Posterior vena cava (tissue), 2 donors: ENCODE data around the gene ATP12A. TPM values are rescaled to one million over a fixed set of nuclear protein-coding genes. Genes with fewer than 3 reads are reported as not detected.

Source experiments
- DNase-seq: peaks from one replicate; pipeline ENCODE4 v3.0.0-alpha.2; 2020; ENCODE audit warnings: low spot score
- intact Hi-C, 2 donors: fragments of 100-400 bp; cut with DNase I; formaldehyde crosslinking; loops; one replicate each; pipeline versions ENCODE4 v1.14.1 to v1.14.2; 2022 to 2023
- total RNA-seq, 2 donors: library from RNA; stranded (reverse); fragmentation: NEBNext Ultra II Directional; extraction: Animal tissue kit (Norgen Biotek cat#: 25700); gene quantifications; one replicate each; pipeline ENCODE4 v1.2.1, GENCODE V29; 2021
- donor health status: DM: yes; HTN: yes; CAD: no.
- donor health status: DM: yes; HTN: yes; CAD: no.

Gene ATP12A
- total RNA-seq, 2 donors from 2014 or later = not detected

DNA sequence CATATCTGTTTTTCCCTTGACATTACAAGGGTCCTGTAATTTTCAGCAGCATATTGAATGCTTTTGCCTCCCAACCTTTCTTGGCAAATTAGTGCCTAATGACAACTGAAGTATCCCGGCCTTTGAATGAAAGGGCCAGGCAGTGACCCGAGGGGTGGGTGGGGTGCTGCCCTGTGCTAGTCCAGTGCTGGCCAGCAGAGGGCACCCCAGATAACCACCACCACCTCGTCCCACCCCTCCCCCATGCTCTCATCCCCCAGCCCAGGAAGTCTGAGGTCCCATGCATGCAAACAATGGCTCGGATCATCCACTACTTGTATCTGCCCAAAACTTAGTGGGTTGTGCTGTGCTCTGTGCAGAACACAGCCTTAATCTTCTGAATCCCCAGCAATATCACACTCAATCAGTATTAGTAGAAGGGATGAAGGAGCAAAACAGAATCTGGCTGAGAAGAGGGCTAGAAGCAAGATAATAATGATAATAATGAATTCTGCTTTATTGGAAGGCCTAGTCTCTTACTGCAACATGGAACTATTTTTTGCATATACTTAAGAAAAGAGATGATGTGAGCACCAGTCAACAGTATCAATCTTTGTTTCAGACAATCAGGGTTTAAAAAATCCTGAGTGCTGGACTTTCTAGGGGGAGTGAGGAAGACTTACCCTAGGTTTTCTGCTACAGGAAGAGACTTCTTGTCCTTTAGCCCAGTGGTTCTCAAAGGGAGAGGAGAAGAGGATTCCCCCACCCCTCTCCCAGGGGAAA, 3.8 kb downstream of the ATP12A start:
- intact Hi-C loops = no loop called here
- no peak for DNase-seq

GRCh38 chr13:24684600-24684998, 4.4 kb downstream of the ATP12A start:
- no peak for DNase-seq
- intact Hi-C loops = no loop called here

GRCh38 chr13:24685314-24685713, 5.1 kb downstream of the ATP12A start:
- intact Hi-C loops = no loop called here

DNA sequence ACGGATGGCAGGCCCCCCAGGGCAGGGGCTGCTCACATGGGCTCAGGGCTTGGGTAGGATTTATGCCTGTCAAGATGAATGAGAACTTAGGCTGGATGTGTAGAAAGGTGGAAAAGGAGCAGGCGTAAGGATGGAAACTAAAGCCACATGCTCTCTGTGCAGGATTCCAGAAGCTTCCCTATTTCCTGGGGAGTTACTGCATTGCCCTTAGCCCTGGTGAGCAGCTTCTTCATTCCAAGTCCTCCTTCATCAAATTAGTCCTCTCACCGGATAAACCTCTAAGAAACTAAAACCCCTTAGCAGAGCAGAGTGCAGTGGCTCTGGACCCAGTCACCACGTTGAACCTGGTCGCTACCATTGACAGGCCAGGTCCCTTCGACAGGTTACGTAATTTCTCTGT, 7.4 kb downstream of the ATP12A start:
- no peak for DNase-seq
- intact Hi-C loops = no loop called here

More at GRCh38 chr13:24685314-24685713, 5.1 kb downstream of the ATP12A start:
- DNase-seq = no peak

- intact Hi-C loops = no loop called here
- DNase-seq = no peak
Observed at GRCh38 chr13:24688111-24688510, 7.9 kb downstream of the ATP12A start.

GRCh38 chr13:24688950-24689349, 8.7 kb downstream of the ATP12A start:
- intact Hi-C loops = no loop called here
- DNase-seq = no peak

- intact Hi-C loops = loop anchor here in 1 of 2 donors (5.0 kb wide), 1 partner anchor 1916 kb away; no protein-coding TSS in a partner anchor
- DNase-seq = peak; percentile 5
Observed at GRCh38 chr13:24691381-24691780, 11.2 kb downstream of the ATP12A start.

DNA sequence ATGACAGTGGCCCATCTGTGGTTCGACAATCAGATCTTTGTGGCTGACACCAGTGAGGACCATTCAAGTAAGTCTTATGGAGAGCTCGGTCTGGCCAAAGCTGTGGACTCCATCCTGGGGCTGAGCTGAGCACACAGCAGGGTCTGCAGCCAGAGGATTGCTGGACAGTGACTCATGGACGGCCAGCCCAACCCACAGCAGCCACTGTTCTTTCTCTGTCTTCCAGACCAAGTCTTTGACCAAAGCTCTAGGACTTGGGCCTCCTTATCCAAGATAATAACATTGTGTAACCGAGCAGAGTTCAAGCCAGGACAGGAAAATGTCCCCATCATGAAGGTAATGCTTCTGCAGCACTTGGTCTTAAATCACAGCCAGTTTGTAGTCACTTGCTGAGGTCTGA, 12.4 kb downstream of the ATP12A start:
- peak; percentile 85 for DNase-seq
- intact Hi-C loops = loop anchor here in 1 of 2 donors (5.0 kb wide), 1 partner anchor 1915 kb away; no protein-coding TSS in a partner anchor

DNA sequence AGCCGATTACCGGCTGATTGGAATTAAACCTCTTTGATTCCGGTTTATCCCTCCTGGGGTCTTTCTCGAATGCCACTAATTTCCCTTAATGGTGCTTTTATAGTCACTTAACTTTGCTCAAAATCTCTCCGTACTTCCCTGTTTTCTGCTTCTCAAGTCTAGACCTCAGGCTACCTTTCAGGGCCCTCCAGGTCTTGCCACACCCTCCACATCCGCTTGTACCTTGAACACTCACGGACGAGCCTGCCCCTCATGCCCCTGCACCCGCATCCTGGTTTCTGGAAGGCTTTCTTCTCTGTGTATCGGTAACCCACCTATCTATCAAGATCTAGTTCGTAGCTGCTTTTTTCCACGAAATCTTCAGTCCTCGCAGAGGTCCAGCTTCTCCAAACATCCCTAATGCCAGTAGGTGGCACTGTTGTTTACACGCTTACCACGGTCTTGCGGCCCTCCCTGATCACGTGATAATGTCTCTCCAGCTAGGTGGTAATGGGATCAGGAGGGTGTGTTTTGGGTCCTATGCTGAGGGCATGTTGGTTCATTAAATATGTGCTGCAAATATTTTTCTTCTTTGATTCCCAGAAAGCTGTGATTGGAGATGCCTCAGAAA, 13.8 kb downstream of the ATP12A start:
- intact Hi-C loops = loop anchor here in 1 of 2 donors (5.0 kb wide), 1 partner anchor 1913 kb away; no protein-coding TSS in a partner anchor
- DNase-seq = peak; percentile 6

DNA sequence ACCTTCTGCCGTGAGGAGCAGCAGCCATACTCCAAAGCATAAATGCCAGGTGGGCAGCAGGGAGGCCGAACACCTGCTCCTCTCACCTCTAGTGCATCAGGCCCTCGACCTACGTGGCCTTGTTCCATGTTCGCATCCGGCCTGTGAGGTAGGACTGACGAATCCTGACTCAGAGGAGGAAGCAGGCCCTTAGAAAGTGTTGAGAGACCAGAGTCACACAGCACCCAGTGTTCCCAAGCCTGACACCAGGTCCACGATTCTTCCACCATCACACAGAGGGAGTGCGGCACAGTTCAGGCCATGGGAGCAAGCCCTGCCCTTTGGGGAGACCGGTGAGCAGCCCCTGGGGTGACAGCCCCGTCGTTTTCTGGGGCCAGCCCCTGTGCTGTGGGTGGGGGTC, 14.7 kb downstream of the ATP12A start:
- intact Hi-C loops = loop anchor here in 1 of 2 donors (5.0 kb wide), 1 partner anchor 1912 kb away; no protein-coding TSS in a partner anchor
- no peak for DNase-seq

DNA sequence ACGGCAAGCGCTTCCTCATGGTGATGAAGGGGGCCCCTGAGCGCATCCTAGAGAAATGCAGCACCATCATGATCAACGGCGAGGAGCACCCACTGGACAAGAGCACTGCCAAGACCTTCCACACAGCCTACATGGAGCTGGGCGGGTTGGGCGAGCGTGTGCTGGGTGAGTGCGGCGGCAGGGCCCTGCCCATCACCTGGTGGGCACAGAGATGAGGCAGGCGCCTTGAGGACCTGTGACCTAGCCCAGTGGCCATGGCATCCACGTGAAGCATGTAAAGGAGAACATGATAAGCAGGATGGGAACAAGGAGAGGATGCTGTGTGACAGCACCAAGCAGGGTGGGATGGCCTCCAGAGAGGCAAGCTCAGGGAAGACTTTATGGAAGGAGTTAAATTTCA, 18.5 kb downstream of the ATP12A start:
- intact Hi-C loops = no loop called here
- DNase-seq = peak; percentile 30

- peak; percentile 51 for DNase-seq
- intact Hi-C loops = no loop called here
Observed at GRCh38 chr13:24699541-24699940, 19.3 kb downstream of the ATP12A start.

- DNase-seq = peak; percentile 62
- intact Hi-C loops = no loop called here
Observed at GRCh38 chr13:24700539-24700938, 20.3 kb downstream of the ATP12A start.

DNA sequence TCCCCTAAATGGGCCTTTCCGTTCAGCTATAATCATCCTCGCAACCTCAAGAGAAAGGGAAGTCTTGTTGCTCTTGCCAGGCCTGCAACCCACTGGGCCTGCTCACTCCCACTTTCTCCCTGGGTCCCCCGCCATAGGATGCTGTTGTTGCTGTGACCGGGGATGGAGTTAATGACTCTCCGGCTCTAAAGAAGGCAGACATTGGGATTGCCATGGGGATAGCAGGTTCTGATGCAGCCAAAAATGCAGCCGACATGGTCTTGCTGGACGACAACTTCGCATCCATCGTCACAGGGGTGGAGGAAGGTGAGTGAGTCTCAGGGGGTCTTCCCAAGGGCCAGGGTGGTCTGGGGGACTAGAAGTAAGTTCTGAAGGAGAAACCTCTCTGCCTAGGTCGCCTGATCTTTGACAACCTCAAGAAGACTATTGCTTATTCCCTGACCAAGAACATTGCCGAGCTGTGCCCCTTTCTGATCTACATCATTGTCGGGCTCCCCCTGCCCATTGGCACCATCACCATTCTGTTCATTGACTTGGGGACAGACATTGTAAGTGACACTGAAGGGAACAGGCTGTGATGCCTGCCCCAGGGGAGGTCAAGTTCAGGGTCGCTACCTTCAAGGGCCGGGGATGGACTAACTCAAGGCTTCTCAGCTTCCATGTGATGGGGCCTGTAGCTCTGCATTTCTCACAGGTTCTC, 26.8 kb downstream of the ATP12A start:
- DNase-seq = peak; percentile 52
- intact Hi-C loops = no loop called here

GRCh38 chr13:24709186-24709913, 29.1 kb downstream of the ATP12A start:
- intact Hi-C loops = no loop called here
- peak; percentile 61 for DNase-seq

DNA sequence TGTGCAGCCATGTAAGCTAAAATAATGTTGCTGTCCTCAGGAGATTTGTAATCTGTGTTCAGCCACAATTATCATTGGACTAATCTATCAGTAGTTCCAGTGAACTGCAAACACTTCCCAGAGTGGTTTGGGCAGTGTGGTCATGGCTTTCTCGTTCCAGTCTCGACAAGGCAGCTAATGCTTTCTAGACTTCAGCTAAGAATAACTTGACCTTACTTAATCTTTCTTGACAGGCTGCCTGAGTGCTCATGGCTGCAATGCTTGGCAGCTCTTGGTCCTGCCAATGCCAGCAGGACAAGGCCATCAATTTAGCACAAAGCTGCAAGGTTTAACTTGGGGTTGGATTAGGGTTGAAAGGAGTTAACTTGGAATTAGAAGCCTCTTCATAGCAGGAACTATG, 32.8 kb downstream of the ATP12A start:
- intact Hi-C loops = no loop called here

DNA sequence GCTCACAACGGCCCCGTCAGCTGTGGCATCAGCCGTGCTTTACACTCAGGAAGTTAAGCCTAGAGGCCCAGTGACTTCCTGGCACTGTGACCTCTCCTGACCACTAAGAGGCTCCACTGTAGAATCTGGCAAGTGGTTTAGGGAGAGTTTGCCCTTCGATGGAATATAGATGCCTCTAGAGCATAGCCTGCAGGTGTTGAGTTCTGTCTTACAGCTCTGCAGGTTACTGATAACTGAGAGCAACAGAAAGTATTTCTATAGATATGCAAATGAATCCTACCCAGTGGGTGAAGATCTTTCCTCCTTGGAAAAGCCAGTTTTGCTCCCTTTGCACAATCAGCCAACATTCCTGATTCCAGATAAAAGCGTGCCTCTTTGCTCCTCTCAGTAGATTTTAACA, 35.8 kb downstream of the ATP12A start:
- intact Hi-C loops = no loop called here
- DNase-seq = no peak

More for the DNA sequence above, 32.8 kb downstream of the ATP12A start:
- no peak for DNase-seq

DNA sequence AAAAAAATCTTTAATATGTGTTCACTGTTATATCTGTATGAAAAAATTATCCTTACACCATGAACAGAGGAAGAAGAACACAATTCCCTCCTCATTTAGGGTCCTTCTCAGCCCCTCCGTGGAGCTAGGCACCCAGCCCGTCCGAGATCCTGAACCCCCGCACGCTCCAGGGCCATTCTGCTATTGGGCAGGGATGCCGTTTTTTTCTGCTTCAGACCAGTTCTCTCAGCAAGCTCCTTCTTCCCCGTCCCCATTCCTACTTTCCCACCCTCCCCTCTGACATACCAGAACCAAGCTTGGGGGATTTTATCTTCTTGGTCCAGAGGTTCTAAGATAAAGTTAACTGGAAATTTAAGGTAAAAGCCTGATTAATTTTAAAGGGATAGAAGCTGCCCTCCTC, 36.2 kb downstream of the ATP12A start:
- DNase-seq = no peak
- intact Hi-C loops = no loop called here

DNA sequence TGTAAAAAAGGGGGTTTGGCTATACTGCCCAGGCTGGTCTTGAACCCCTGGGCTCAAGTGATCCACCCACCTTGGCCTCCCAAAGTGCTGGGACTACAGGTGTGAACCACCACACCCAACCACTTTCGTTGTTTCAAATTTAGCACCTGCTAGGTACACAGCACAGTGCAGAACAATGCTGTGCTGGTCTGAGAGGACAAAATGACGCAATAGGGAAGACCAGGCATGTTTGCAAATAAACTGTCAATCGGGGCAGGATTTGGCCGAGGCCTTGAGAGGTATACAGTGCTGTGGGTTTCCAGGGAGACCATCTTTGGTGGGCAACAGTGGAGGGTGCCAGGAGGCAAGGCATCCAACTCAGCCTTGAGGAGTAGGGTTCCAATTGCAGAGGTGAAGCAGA, 37.0 kb downstream of the ATP12A start:
- intact Hi-C loops = no loop called here
- DNase-seq = no peak
